HepG2 (cell line): Measurements from ENCODE around the gene AKAP10. TPM values are rescaled to one million over a fixed set of nuclear protein-coding genes. Genes with fewer than 3 reads are reported as not detected.

Experiments
- ATAC-seq: fragments of 200-7000 bp; cut with Tn5 transposase; 3 replicates; pipeline ENCODE4 v1.9.1; 2020; ENCODE audit warnings: mild to moderate bottlenecking, moderate library complexity
- BruUV-seq: library from RNA; stranded (reverse); fragments of 400-500 nt; replicated peaks from 2 replicates; lab custom pipeline; 2021; lab: Mats Ljungman, UMichigan
- CTCF ChIA-PET: fragments of 300-600 bp; formaldehyde crosslinking; extraction: SDS; loops from one replicate; lab custom pipeline; 2021; ENCODE audit warnings: low total read pairs, inconsistent platforms, low intra/inter-chr PET ratio; lab: Yijun Ruan, JAX
- POLR2A ChIA-PET: fragments of 350-600 bp; sonication (Branson Sonifier 250); formaldehyde crosslinking; loops from one replicate; lab custom pipeline; 2020; ENCODE audit warnings: antibody characterized with exemption, inconsistent platforms; lab: Yijun Ruan, JAX
- DNase-seq: peaks from one replicate; pipeline ENCODE4 v3.0.0-alpha.2; 2015; ENCODE audit warnings: low spot score
- FAIRE-seq: peaks from 3 replicates; lab custom pipeline; 2011; peaks lifted over from hg19 to GRCh38; lab: Jason Lieb, UNC
- H2AFZ ChIP-seq: one replicate; pipeline ENCODE4 v1.6.1; 2011; ENCODE audit warnings: low read length, inconsistent platforms
- H3K27ac ChIP-seq: fragments of 300-600 bp; 3 replicates; pipeline ENCODE4 v1.8.0; 2011; ENCODE audit warnings: mixed run types, mild to moderate bottlenecking, mixed read lengths, low read length, inconsistent platforms; ENCODE audit not compliant: insufficient read depth; ENCODE audit errors: extremely low read length
- H3K27me3 ChIP-seq, 2 experiments: fragments of 200-600 bp in 1 of 2; 2 replicates in 1 of 2; 3 replicates in 1 of 2; pipeline versions ENCODE4 v1.6.0 to v1.8.0; 2011; ENCODE audit warnings: low read length in 2 of 2, mild to moderate bottlenecking in 2 of 2, moderate library complexity in 2 of 2, inconsistent platforms in 1 of 2; ENCODE audit not compliant: insufficient read depth in 2 of 2, control insufficient read depth in 1 of 2
- H3K36me3 ChIP-seq, 2 experiments: fragments of 200-600 bp in 1 of 2; replicated peaks in 1 of 2; 2 replicates in 1 of 2; 3 replicates in 1 of 2; pipeline versions ENCODE4 v1.5.1 to v1.8.0; 2011; ENCODE audit warnings: low read length in 2 of 2, inconsistent platforms in 1 of 2; ENCODE audit not compliant: insufficient read depth in 2 of 2, control insufficient read depth in 1 of 2
- H3K4me1 ChIP-seq: 2 replicates; pipeline ENCODE4 v1.5.1; 2012; ENCODE audit warnings: low read length, inconsistent platforms; ENCODE audit not compliant: insufficient read depth
- H3K4me2 ChIP-seq: 2 replicates; pipeline ENCODE4 v1.6.0; 2011; ENCODE audit warnings: low read depth, low read length, inconsistent platforms
- H3K4me3 ChIP-seq, 3 experiments: fragments of 200-600 bp in 1 of 3; sonication (generic), shearing (Covaris generic) in 1 of 3; replicated peaks in 1 of 3; 2 replicates each; pipeline ENCODE4 v1.5.1; 2011 to 2016; ENCODE audit warnings: low read length in 3 of 3, inconsistent platforms in 2 of 3, low read depth in 2 of 3, mild to moderate bottlenecking in 2 of 3, control low read depth in 1 of 3, mixed read lengths in 1 of 3; ENCODE audit not compliant: insufficient read depth in 1 of 3
- H3K79me2 ChIP-seq: one replicate; pipeline ENCODE4 v1.6.1; 2011; ENCODE audit warnings: low read length, inconsistent platforms; ENCODE audit not compliant: insufficient read depth
- H3K9ac ChIP-seq: 2 replicates; pipeline ENCODE4 v1.6.0; 2011; ENCODE audit warnings: mild to moderate bottlenecking, low read depth, low read length, inconsistent platforms; ENCODE audit not compliant: insufficient read depth
- H3K9me3 ChIP-seq: 2 replicates; pipeline ENCODE4 v1.5.1; 2012; ENCODE audit warnings: mild to moderate bottlenecking, low read length
- H4K20me1 ChIP-seq: 2 replicates; pipeline ENCODE4 v1.6.0; 2011; ENCODE audit warnings: inconsistent platforms, mild to moderate bottlenecking, low read length, moderate library complexity; ENCODE audit not compliant: insufficient read depth
- HOXA9 ChIP-seq: sonication (generic); formaldehyde crosslinking; IDR thresholded peaks from 2 replicates; pipeline ENCODE4 v1.8.1; 2022; ENCODE audit warnings: missing genetic modification reagents, mild to moderate bottlenecking, moderate library complexity, borderline replicate concordance
- NPAS2 ChIP-seq: sonication (generic); formaldehyde crosslinking; IDR thresholded peaks from 2 replicates; pipeline ENCODE4 v1.8.0; 2022; ENCODE audit warnings: mild to moderate bottlenecking, missing genetic modification reagents, borderline replicate concordance
- PAF1 ChIP-seq: IDR thresholded peaks from 2 replicates; pipeline ENCODE4 v1.6.1; 2016; ENCODE audit warnings: missing genetic modification reagents, missing compliant biosample characterization
- SCMH1 ChIP-seq: sonication (generic); formaldehyde crosslinking; IDR thresholded peaks from 2 replicates; pipeline ENCODE4 v1.9.0; 2021; ENCODE audit warnings: missing genetic modification reagents, mild to moderate bottlenecking, borderline replicate concordance
- SMARCC2 ChIP-seq: fragments of 450-650 bp; IDR thresholded peaks from 2 replicates; pipeline ENCODE4 v1.6.1; 2017; ENCODE audit warnings: antibody characterized with exemption, mild to moderate bottlenecking
- ZNF33A ChIP-seq: sonication (generic); formaldehyde crosslinking; IDR thresholded peaks from 2 replicates; pipeline ENCODE4 v1.5.1; 2020; ENCODE audit warnings: missing genetic modification reagents, mild to moderate bottlenecking, moderate library complexity, borderline replicate concordance
- ZNF850 ChIP-seq: sonication (generic); formaldehyde crosslinking; conservative IDR thresholded peaks from 2 replicates; pipeline ENCODE4 v1.9.0; 2021; ENCODE audit warnings: mild to moderate bottlenecking, missing genetic modification reagents
- WGBS: methylation state at CpG from one replicate; pipeline ENCODE4 v1.1.6; 2017; ENCODE audit warnings: low lambda C conversion rate; 5-methylcytosine and 5-hydroxymethylcytosine counted together
- in situ Hi-C: cut with HindIII; loops from 2 replicates; pipeline ENCODE4 v1.10.0; 2017; ENCODE audit warnings: low pct_unique_long_range_greater_than_20kb; ENCODE audit not compliant: extremely low pct_ligation_motif_present
- intact Hi-C: fragments of 100-400 bp; cut with micrococcal nuclease; formaldehyde crosslinking; loops from one replicate; pipeline ENCODE4 v1.10.0; 2022; ENCODE audit not compliant: unreplicated experiment
- polyA plus RNA-seq, 8 experiments: library from polyadenylated mRNA; depleted of rRNA in 3 of 8; stranded (reverse) in 7 of 8; unstranded in 1 of 8; fragments of >200 nt; fragmentation: Illumina TruSeq in 4 of 8; extraction: Trizol in 4 of 8; gene quantifications; 2 replicates each; pipeline versions ENCODE4 v1.2.1 to v1.2.3, GENCODE V29; 2011 to 2016; ENCODE audit warnings: low read depth in 4 of 8, missing spikeins in 1 of 8, mixed read lengths in 1 of 8; ENCODE audit not compliant: insufficient read depth in 1 of 8
- total RNA-seq, 5 experiments: library from RNA; depleted of rRNA; stranded (reverse); fragments of >200 nt; fragmentation: Illumina TruSeq; extraction: Trizol; gene quantifications; 2 replicates each; pipeline ENCODE4 v1.2.3, GENCODE V29; 2016; ENCODE audit warnings: low read depth in 1 of 5
- TF ChIP-seq, protein P1 (sequence below): IDR thresholded peaks from 2 replicates; pipeline ENCODE4 v1.6.1; 2016; ENCODE audit warnings: missing compliant biosample characterization, missing genetic modification reagents, borderline replicate concordance
- TF ChIP-seq, protein P2 (sequence below): sonication (generic); formaldehyde crosslinking; conservative IDR thresholded peaks from 2 replicates; pipeline ENCODE4 v1.4.0; 2020; ENCODE audit warnings: missing genetic modification reagents
- TF ChIP-seq, protein P3 (sequence below): sonication (generic); formaldehyde crosslinking; IDR thresholded peaks from 2 replicates; pipeline ENCODE4 v1.4.0; 2020; ENCODE audit warnings: low read depth, missing genetic modification reagents
- TF ChIP-seq, protein P4 (sequence below): sonication (generic); formaldehyde crosslinking; IDR thresholded peaks from 2 replicates; pipeline ENCODE4 v1.4.0; 2020; ENCODE audit warnings: missing genetic modification reagents
- TF ChIP-seq, protein P5 (sequence below), 2 experiments: sonication (generic) in 1 of 2; formaldehyde crosslinking in 1 of 2; IDR thresholded peaks; 2 replicates each; pipeline versions ENCODE4 v1.4.0 to v1.6.1; 2018 to 2020; ENCODE audit warnings: missing genetic modification reagents in 2 of 2, borderline replicate concordance in 1 of 2, low read depth in 1 of 2, mild to moderate bottlenecking in 1 of 2, missing biosample characterization in 1 of 2

AKAP10 gene
- total and polyA plus RNA-seq, 2 of the 13 experiments (the other 11 are each of a cell fraction or from before 2014, with no cell fraction given), result 17.6 to 21.7 TPM

DNA sequence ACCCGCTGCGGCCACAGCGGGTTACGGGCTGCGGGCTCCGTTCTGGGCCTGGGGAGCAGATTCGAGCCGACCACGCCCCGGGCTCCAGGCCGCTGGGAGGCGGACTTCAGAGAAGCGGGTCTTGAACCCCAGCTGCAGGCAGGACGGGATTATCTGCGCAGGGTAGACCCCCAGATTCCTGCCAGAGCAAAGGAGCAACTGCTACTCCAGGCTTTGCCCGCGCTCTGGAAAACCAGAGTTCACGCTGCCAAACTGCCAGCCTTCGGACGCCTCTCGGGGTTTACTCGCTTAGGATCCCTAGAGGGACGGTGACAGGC, 109.6 kb downstream of the AKAP10 start:
- no peaks in the 10 kb centered on the region for H3K36me3 ChIP-seq
- H3K79me2 ChIP-seq, result no peaks in the 10 kb centered on the region
- H4K20me1 ChIP-seq, result no peaks in the 10 kb centered on the region
- FAIRE-seq (no peak), DNase-seq (no peak), ATAC-seq (no peak)
- no peaks in the 10 kb centered on the region for H3K9me3 ChIP-seq
- no peak overlapping the region for H2AFZ ChIP-seq
- intact Hi-C loops (no loop called here), in situ Hi-C loops (no loop called here)
- H3K27me3 ChIP-seq, result peaks cover 0 to 4% of the 10 kb centered on the region in 2 experiments; a peak in 1 of 5 replicates
- H3K9ac ChIP-seq, result no peak overlapping the region
- 95% methylated on average over 4 of the region's 23 CpGs for WGBS
- no peak overlapping the region for H3K4me3 ChIP-seq
- ChIA-PET CTCF (no interaction called here), POLR2A (no interaction called here)
- BruUV-seq, result no TSS peak
- no peak overlapping the region for H3K27ac ChIP-seq
- H3K4me1 ChIP-seq, result peaks cover 8% of the 10 kb centered on the region
- no peak overlapping the region for H3K4me2 ChIP-seq
- TF ChIP-seq SMARCC2, result no peak
- no peak for TF ChIP-seq NPAS2 (CRISPR knock-in tag)
- TF ChIP-seq, protein P1, sequence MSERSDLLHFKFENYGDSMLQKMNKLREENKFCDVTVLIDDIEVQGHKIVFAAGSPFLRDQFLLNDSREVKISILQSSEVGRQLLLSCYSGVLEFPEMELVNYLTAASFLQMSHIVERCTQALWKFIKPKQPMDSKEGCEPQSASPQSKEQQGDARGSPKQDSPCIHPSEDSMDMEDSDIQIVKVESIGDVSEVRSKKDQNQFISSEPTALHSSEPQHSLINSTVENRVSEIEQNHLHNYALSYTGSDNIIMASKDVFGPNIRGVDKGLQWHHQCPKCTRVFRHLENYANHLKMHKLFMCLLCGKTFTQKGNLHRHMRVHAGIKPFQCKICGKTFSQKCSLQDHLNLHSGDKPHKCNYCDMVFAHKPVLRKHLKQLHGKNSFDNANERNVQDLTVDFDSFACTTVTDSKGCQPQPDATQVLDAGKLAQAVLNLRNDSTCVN (CRISPR knock-in tag), result no peak
- TF ChIP-seq, protein P2, sequence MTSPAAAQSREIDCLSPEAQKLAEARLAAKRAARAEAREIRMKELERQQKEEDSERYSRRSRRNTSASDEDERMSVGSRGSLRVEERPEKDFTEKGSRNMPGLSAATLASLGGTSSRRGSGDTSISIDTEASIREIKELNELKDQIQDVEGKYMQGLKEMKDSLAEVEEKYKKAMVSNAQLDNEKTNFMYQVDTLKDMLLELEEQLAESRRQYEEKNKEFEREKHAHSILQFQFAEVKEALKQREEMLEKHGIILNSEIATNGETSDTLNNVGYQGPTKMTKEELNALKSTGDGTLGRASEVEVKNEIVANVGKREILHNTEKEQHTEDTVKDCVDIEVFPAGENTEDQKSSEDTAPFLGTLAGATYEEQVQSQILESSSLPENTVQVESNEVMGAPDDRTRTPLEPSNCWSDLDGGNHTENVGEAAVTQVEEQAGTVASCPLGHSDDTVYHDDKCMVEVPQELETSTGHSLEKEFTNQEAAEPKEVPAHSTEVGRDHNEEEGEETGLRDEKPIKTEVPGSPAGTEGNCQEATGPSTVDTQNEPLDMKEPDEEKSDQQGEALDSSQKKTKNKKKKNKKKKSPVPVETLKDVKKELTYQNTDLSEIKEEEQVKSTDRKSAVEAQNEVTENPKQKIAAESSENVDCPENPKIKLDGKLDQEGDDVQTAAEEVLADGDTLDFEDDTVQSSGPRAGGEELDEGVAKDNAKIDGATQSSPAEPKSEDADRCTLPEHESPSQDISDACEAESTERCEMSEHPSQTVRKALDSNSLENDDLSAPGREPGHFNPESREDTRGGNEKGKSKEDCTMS (CRISPR knock-in tag), result no peak
- no peak for TF ChIP-seq HOXA9 (CRISPR knock-in tag)
- TF ChIP-seq, protein P3, sequence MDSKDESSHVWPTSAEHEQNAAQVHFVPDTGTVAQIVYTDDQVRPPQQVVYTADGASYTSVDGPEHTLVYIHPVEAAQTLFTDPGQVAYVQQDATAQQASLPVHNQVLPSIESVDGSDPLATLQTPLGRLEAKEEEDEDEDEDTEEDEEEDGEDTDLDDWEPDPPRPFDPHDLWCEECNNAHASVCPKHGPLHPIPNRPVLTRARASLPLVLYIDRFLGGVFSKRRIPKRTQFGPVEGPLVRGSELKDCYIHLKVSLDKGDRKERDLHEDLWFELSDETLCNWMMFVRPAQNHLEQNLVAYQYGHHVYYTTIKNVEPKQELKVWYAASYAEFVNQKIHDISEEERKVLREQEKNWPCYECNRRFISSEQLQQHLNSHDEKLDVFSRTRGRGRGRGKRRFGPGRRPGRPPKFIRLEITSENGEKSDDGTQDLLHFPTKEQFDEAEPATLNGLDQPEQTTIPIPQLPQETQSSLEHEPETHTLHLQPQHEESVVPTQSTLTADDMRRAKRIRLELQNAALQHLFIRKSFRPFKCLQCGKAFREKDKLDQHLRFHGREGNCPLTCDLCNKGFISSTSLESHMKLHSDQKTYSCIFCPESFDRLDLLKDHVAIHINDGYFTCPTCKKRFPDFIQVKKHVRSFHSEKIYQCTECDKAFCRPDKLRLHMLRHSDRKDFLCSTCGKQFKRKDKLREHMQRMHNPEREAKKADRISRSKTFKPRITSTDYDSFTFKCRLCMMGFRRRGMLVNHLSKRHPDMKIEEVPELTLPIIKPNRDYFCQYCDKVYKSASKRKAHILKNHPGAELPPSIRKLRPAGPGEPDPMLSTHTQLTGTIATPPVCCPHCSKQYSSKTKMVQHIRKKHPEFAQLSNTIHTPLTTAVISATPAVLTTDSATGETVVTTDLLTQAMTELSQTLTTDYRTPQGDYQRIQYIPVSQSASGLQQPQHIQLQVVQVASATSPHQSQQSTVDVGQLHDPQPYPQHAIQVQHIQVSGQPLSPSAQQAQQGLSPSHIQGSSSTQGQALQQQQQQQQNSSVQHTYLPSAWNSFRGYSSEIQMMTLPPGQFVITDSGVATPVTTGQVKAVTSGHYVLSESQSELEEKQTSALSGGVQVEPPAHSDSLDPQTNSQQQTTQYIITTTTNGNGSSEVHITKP (CRISPR knock-in tag), result no peak
- TF ChIP-seq, protein P4, sequence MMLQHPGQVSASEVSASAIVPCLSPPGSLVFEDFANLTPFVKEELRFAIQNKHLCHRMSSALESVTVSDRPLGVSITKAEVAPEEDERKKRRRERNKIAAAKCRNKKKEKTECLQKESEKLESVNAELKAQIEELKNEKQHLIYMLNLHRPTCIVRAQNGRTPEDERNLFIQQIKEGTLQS (CRISPR knock-in tag), result no peak
- TF ChIP-seq ZNF33A (CRISPR knock-in tag), result no peak
- TF ChIP-seq SCMH1 (CRISPR knock-in tag), result no peak
- TF ChIP-seq, protein P5, sequence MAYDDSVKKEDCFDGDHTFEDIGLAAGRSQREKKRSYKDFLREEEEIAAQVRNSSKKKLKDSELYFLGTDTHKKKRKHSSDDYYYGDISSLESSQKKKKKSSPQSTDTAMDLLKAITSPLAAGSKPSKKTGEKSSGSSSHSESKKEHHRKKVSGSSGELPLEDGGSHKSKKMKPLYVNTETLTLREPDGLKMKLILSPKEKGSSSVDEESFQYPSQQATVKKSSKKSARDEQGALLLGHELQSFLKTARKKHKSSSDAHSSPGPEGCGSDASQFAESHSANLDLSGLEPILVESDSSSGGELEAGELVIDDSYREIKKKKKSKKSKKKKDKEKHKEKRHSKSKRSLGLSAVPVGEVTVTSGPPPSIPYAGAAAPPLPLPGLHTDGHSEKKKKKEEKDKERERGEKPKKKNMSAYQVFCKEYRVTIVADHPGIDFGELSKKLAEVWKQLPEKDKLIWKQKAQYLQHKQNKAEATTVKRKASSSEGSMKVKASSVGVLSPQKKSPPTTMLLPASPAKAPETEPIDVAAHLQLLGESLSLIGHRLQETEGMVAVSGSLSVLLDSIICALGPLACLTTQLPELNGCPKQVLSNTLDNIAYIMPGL (CRISPR knock-in tag; IDR thresholded peaks at IDR 0.05; ENCODE audit: borderline replicate concordance in 1 of 2, low read depth in 1 of 2), result no peak
- no peak for TF ChIP-seq PAF1 (CRISPR knock-in tag)
- TF ChIP-seq ZNF850 (CRISPR knock-in tag), result no peak
